Stimulated activated CD8-positive, alpha-beta memory T cell treated with anti-CD3 and anti-CD28 coated beads, Interleukin-12 subunit alpha, Interleukin-12 subunit beta, amount 100 ng/mL, for 24 hours (primary cell): ENCODE data around the gene TBL1X.
"Not testable (repeated sequence)": the region's sequence is repeated elsewhere in the genome, so short reads cannot be mapped to it uniquely, and the experiment has no call there.

ENCODE experiments used
- DNase-seq: peaks from one replicate; pipeline ENCODE4 v3.0.0-alpha.2; 2020; ENCODE audit errors: extremely low read depth

The TBL1X gene

GRCh38 chrX:9464435-9465371 lies at the start of gene TBL1X:
TBL1X (plus strand) TSS chrX:9465058; CDS start chrX:9653587, 188,529 bp downstream.
- DNase-seq: no peak

GRCh38 chrX:9416562-9417348 lies 48.1 kb upstream of the TBL1X start:
- no peak for DNase-seq

GRCh38 chrX:9418262-9418661 lies 46.6 kb upstream of the TBL1X start:
- DNase-seq: no peak

GRCh38 chrX:9420275-9421265 lies 44.3 kb upstream of the TBL1X start:
- no peak for DNase-seq

GRCh38 chrX:9429767-9430166 lies 35.1 kb upstream of the TBL1X start:
- DNase-seq: no peak

- DNase-seq: no peak
Measured at GRCh38 chrX:9430346-9430921, 34.4 kb upstream of the TBL1X start.

- DNase-seq: no peak
Measured at GRCh38 chrX:9431281-9431680, 33.6 kb upstream of the TBL1X start.

GRCh38 chrX:9433596-9433995 lies 31.3 kb upstream of the TBL1X start:
- DNase-seq: no peak

GRCh38 chrX:9434051-9434550 lies 30.8 kb upstream of the TBL1X start:
- no peak for DNase-seq

- not testable (repeated sequence) for DNase-seq
Measured at GRCh38 chrX:9435086-9435485, 29.8 kb upstream of the TBL1X start.

- DNase-seq: no peak
Measured at GRCh38 chrX:9436812-9437211, 28.0 kb upstream of the TBL1X start.

- DNase-seq: no peak
Measured at GRCh38 chrX:9438933-9439494, 25.8 kb upstream of the TBL1X start.

GRCh38 chrX:9440116-9440844 lies 24.6 kb upstream of the TBL1X start:
- no peak for DNase-seq

- DNase-seq: no peak
Measured at GRCh38 chrX:9442056-9442455, 22.8 kb upstream of the TBL1X start.

- DNase-seq: no peak
Measured at GRCh38 chrX:9443327-9443726, 21.5 kb upstream of the TBL1X start.

- DNase-seq: no peak
Measured at GRCh38 chrX:9447906-9448305, 17.0 kb upstream of the TBL1X start.

- no peak for DNase-seq
Measured at GRCh38 chrX:9456250-9457074, 8.4 kb upstream of the TBL1X start.

GRCh38 chrX:9458034-9458433 lies 6.8 kb upstream of the TBL1X start:
- DNase-seq: not testable (repeated sequence)

- no peak for DNase-seq
Measured at GRCh38 chrX:9458516-9459078, 6.3 kb upstream of the TBL1X start.
